SIG-M5 treated with dmso at 0.1 percent for 504 hours (cell line): Measurements from ENCODE around the gene NEK9.

Experiments
- DNase-seq: peaks from one replicate; lab custom pipeline; 2025; ENCODE audit not compliant: unreplicated experiment; lab: John Stamatoyannopoulos, UW

NEK9 gene

GRCh38 chr14:75042035-75042434 is 84.8 kb downstream of the NEK9 start:
- DNase-seq: no peak

DNA sequence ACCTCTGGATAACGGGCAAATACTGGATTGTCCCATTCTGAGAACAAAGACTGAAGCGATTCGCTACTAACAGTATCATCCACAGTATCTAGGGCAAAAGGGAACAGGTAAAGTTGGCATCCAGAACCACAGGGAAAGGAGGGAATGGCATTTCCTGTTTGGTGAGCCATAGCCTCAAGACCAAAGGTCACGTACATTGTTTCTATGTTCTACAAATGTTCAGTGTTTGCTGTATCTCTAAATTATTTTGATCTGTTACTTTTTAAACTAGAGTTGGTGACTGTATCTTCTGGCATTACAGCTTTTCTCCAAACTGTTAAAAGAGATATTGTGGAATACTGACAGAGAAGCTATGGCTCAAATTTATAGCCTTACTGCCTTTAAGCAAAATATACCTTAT is 85.2 kb downstream of the NEK9 start:
- no peak for DNase-seq

DNA sequence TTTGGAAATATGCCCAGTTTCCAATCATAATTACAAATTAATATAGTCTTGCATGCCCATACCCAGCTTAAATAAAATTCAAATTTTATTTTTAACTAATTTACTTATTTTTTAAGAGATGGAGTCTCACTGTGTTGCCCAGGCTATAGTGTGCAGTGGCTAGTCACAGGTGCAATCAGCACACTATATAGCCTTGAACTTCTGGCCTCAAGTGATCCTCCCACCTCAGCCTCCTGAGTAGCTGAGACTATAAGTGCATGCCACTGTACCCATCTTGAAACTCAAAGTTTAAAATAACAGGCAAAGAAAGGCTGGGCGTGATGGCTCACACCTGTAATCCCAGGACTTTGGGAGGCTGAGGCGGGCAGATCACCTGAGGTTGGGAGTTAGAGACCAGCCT is 85.9 kb downstream of the NEK9 start:
- DNase-seq: no peak

GRCh38 chr14:75040507-75040906 is 86.3 kb downstream of the NEK9 start:
- DNase-seq: no peak

GRCh38 chr14:75032939-75033338 is 93.9 kb downstream of the NEK9 start:
- no peak for DNase-seq

DNA sequence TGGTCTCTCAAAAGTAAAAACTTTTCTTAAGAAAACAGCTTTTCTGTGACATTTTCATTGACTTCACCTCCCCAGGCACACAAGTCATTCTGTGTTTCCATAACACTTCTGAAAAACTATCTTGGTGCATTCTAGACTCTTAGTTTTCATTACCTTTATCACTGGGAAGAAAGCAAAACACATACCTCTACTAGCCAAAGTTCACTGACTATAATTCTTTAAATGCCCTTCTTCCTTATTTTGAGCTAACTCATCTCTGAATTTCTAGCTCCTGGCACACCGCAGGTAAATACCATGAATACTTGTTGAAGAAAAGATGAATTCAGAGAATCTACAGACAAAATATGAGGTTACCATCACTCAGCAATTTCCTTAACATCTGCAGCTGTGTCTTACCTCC is 96.7 kb downstream of the NEK9 start:
- no peak for DNase-seq
